GM19025 (cell line): Measurements from ENCODE around the gene ZBTB2.

Source experiments
- ATAC-seq: cut with Tn5 transposase; IDR thresholded peaks from one replicate; pipeline ENCODE4 v1.9.1; 2021; ENCODE audit warnings: mild to moderate bottlenecking, low read depth, moderate library complexity; ENCODE audit not compliant: unreplicated experiment

ZBTB2 gene, protein sequence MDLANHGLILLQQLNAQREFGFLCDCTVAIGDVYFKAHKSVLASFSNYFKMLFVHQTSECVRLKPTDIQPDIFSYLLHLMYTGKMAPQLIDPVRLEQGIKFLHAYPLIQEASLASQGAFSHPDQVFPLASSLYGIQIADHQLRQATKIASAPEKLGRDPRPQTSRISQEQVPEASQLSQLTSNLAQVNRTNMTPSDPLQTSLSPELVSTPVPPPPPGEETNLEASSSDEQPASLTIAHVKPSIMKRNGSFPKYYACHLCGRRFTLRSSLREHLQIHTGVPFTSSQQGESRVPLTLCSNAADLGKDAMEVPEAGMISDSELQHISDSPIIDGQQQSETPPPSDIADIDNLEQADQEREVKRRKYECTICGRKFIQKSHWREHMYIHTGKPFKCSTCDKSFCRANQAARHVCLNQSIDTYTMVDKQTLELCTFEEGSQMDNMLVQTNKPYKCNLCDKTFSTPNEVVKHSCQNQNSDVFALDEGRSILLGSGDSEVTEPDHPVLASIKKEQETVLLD

DNA sequence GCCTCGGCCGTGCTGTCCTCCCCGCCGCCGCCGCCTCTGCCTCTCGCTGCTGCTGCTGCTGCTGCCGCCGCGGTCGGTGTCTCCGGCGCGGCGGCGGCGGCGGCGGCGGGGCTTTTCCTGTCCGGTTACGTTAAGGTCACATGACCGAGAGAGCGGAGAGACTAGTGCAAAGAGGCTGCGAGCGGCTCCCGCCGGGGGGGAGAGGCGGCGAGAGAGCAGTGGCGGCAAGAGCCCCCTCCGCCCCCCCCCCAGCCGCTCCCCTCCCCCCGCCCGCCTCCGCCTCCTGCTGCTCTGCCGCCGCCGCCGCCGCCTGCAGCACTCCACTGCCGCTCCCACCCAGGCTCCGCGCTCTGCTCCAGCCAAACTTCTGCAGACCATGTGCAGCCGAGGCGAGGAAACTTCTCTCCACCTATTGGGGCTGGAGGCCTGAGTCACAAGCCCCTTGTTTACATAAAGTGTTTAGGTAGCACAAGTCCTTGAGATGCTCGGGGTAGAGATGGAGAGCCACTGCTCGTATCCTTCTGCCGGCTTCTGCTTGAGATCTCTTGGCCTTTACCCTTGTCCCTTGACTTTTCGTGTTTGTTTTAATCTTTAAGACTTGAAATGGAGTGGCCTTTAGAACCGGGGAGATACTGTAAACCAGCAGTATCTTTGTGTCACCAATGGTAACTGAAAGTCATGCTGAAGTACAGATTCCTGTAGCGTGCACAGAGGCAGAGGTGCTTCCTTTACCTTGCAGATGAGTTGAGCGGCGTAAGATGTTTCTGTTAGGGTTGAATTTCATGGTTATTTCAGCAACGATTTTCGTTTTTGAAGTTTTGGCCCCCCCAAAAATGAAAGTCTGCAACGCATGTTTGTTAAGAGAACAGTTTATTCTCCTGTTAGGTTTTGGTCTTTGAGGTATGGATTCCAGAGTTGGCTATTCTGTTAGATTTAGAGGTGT, at the start of gene ZBTB2:
ZBTB2 (minus strand) TSS at position 89 of the 943 bp plus-strand sequence. CDS start 17,922 bp downstream, outside the sequence.
- no peak for ATAC-seq

GRCh38 chr6:151440930-151441329, 49.6 kb upstream of the ZBTB2 start:
- ATAC-seq = no peak

GRCh38 chr6:151440498-151440897, 49.1 kb upstream of the ZBTB2 start:
- no peak for ATAC-seq

DNA sequence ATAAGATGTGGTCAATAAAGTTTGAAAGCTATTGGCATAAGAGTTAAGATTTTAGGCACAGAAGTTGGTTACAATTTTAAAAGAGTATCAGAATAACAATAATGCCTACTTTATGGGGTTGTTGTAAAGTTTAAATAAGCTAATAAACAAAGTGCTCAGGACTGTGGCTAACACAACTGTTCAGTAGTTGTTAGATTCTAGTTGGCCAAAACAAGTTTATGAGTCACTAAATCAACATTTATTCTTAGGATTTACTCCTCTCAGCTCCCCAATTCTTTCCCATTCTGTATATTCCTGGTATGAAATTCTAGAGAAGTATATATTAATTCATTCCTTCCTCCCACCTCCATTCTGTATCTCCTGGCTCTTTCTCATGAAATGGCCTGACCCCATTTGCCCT, 46.0 kb upstream of the ZBTB2 start:
- ATAC-seq = no peak

GRCh38 chr6:151436802-151437201, 45.4 kb upstream of the ZBTB2 start:
- no peak for ATAC-seq

DNA sequence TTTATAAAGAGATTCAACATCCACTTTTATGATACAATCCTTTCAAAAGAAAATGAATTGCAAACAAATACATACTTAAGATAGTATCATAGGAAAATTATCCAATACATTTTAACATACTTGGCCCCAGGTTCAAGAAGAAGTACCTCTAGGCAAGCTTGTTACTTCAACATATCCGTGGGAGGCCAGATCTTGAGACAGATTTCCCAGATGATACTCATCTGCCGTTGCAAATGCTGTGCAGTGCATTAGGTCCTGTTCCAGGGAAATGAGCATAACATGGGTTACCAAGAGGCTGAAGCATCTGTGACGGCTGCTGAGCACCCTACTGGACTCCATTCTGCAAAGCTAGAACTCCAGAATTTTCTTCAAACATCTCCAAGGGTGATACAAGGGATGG, 44.9 kb upstream of the ZBTB2 start:
- no peak for ATAC-seq

- no peak for ATAC-seq
Measured at GRCh38 chr6:151434369-151434768, 43.0 kb upstream of the ZBTB2 start.

GRCh38 chr6:151432651-151433050, 41.3 kb upstream of the ZBTB2 start:
- ATAC-seq = no peak

GRCh38 chr6:151431337-151431736, 40.0 kb upstream of the ZBTB2 start:
- no peak for ATAC-seq

- no peak for ATAC-seq
Measured at GRCh38 chr6:151430886-151431285, 39.5 kb upstream of the ZBTB2 start.

DNA sequence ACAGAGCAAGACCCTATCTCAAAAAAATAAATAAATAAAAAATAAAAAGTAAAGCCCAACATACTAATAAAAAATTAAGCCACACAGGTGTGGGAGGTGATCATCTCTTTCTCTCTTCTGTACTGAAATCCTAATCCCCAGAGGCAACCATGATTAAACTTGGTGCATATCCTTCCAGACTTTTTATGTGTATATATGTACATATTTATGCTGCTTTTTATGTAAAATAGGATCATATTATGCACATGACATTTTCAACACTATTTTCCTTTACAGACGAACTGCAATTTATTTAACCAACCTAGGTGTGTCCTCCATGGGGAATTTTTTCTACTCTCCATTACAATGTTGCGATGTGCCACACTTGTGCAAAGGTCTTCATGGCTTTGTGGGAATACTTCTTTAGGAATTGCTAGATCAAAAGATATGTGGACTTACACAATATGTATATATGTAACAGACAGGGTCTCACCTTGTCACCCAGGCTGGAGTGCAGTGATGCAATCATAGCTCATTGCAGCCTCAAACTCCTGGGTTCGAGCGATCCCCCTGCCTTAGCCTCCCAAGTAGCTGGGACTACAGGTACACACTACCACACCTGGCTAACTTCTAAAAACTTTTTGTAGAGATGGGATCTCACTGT, 36.9 kb upstream of the ZBTB2 start:
- no peak for ATAC-seq

DNA sequence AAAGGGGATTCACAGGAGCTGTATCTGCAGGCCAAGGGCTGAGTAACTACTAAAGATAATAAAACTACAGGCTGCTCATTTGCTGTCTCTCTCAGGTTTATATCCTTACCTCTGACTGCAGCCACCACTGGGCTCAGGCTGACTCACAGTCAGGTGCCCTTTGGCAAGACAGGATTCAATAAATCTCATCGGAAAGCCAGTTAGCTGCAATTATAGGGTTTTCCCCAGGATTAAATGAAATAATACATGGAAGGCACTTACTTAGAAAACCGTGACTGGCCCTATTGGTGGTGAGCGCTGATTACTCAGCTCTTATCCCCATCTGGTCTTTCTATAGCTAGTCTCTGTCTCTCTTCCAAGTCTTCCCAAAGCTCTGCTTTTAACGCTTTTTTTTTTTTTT, 34.2 kb upstream of the ZBTB2 start:
- ATAC-seq = no peak

GRCh38 chr6:151422981-151423380, 31.6 kb upstream of the ZBTB2 start:
- ATAC-seq = no peak

GRCh38 chr6:151417477-151417876, 26.1 kb upstream of the ZBTB2 start:
- ATAC-seq = no peak

- ATAC-seq = no peak
Measured at GRCh38 chr6:151414641-151415260, 23.4 kb upstream of the ZBTB2 start.

GRCh38 chr6:151413372-151414145, 22.2 kb upstream of the ZBTB2 start:
- no peak for ATAC-seq

DNA sequence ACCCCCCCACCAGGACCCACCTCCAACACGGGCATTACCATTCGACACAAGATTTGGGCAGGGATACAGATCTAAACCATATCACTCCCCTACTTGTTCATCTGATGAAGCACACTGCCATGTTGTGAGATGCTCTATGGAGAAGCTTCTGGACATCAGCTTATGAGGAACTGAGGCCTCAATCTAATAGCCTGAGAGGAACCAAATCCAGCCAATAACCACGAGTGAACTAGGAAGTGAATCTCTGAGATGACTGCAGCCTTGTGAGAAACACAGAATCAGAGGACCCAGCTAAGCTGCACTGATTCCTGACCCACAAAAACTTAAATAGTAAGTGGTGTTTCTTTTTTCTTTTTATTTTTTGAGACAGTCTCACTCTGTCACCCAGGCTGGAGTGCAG, 21.6 kb upstream of the ZBTB2 start:
- no peak for ATAC-seq

- no peak for ATAC-seq
Measured at GRCh38 chr6:151409679-151410078, 18.3 kb upstream of the ZBTB2 start.

GRCh38 chr6:151409260-151409659, 17.9 kb upstream of the ZBTB2 start:
- peak; percentile 82 for ATAC-seq

DNA sequence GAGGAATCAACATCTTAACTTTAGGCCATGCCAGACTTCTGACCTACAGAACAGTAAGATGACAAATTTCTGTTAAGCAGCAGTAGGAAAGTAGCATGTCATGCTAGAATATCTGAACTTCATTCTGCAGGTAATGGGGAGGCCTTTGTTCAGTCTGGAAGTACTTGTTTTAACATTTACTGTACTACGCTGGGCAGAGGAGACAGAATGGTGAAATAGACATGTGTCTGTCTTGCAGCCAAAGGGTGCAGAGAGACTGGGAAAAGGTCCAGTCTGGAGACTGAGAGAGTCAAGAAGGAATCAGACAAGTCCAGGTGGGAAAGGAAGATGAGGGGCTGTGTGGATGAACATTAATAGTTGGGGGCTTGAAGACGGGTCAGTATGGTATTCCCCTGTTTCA, 17.5 kb upstream of the ZBTB2 start:
- no peak for ATAC-seq
